ENCODE results near the gene PLA2G2F. TPM values are rescaled to one million over a fixed set of nuclear protein-coding genes. Genes with fewer than 3 reads are reported as not detected.

The PLA2G2F gene
- total RNA-seq, 1 donor from 2014 or later = not detected

DNA sequence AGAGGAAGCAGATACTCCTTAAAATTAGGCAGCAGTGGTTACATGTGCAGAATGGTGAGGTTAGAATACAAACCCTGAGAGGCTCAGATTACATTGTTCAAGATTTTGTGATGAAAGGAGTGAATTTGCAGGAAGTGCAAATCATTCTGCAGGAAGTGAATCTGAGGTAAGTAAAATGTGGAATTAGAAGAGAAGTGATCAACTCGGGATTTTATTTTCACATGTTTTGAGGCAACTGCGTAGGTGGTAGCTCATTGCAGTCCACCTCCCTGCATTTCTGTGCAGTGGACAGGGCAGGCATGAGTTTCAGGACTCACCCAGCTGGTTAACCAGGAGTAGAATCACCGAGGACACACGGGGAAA, 49.3 kb downstream of the PLA2G2F start:
- intact Hi-C loops (cut with micrococcal nuclease) = loop anchor here (5.0 kb wide), 1 partner anchor 36 kb away; no protein-coding TSS in a partner anchor

DNA sequence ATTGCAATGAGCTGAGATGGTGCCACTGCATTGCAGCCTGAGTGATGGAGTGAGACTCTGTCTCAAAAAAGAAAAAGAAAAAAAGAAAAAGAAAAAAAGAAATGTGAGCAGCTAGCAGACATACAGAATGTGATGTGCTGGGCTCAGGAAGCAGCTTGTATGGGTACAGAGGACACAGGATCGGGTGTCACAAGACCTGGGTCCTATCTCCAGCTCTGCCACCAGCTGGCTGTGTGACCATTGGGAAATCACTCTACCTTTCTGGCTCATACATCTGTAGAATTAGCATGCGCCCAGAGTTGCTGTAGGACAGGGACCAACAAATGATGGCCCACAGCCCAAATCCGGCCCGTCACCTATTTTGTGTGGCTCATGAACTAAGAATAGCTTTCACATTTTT, 50.5 kb downstream of the PLA2G2F start:
- intact Hi-C loops (cut with micrococcal nuclease) = loop anchor here (5.0 kb wide), 1 partner anchor 37 kb away; no protein-coding TSS in a partner anchor

DNA sequence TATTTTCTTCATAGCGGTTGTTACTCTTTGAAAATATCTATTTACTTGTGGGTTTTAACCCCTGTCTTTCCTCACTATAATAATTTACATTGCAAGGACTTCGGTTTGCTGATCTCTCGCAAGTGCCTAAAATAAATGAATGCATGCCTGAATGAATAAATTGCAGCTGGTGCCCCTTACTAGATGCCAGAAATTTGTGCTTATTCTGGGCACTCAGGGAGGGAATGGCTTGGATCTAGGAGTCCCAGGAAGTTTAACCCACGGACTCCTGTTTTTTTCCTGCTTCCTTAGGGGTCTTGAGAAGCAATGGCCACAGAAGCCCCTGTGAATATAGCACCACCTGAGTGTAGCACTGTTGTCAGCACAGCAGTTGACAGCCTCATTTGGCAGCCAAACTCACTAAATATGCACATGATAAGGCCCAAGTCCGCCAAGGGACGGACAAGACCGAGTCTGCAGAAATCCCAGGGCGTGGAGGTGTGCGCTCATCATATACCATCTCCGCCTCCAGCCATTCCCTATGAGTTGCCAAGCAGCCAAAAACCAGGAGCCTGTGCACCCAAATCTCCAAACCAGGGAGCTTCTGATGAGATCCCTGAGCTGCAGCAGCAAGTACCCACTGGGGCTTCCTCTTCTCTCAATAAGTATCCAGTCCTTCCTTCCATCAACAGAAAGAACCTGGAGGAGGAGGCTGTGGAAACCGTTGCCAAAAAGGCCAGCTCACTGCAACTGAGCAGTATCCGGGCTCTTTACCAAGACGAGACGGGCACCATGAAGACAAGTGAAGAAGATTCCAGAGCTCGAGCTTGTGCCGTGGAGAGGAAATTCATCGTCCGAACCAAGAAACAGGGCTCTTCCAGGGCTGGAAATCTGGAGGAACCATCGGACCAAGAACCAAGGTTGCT, 51.4 kb downstream of the PLA2G2F start:
- intact Hi-C loops (cut with micrococcal nuclease) = no loop called here

DNA sequence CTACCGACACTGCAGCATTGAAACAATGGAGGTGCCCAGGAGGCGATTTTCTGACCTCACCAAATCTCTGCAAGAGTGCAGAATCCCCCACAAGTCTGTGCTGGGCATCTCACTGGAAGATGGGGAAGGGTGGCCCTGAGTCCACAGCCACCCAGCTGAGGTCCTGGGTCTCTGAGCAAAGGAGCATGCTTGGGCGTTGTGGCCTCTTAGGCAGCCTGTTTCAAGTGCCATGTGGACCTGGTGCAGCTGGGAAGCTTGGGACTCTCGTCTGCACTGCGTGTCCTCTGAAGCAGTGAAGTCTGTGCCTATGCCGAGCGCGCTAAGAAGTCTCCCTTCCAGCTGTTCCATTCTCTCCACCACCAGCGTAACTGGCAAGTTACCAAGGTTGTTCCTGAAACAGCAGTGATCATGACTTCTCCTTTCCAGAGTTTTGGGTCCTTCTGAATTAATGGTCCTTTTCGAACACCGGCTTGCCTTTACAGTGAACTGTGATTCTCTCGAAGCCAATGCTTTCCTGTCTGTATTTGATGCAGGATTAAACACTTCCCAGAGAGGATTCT, 52.2 kb downstream of the PLA2G2F start:
- intact Hi-C loops (cut with micrococcal nuclease) = no loop called here

DNA sequence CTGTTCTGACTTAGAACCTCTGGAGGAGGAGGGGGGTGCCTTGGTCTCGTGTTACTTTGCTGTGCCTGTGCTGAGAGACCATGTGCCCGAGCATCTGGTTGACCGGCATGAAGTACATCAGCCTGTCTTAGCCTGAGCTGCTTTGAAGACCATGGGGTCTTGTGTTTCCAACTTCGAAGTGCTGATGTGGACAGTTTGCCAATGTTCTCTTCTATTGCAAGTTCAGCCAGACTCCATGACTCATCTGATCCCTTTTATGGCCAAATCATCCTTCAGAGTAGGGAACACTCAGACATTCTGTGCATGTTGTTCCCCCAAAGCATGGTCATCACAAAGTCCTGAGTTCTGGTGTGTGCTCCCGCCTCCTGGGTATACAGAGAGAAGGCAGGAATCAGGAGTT, 53.2 kb downstream of the PLA2G2F start:
- intact Hi-C loops (cut with micrococcal nuclease) = no loop called here

DNA sequence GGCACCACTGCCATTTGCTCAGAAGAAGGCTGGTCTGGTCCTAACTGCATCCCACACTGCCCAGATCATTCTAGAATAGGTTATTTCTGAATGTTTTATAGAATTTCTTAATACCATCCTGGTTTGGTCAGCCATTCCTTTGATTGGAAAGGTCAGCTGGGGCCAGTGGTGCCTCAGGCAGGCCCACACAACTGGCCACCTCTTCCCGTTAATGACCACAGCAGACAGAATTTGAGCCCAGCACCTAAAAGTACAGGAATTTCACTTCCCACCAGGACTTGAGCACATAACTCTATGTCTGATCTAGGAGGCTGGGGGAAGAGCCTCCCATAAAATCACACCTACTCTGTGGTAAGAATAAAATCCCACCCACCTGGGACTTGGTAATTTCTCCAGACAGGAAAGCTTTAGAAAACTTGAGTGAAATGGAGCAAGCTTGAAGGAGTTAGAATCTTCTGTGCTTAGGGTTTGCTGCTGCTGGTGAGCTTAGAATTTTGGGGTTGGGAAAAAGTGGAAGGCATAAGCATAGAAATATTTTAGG, 53.8 kb downstream of the PLA2G2F start:
- intact Hi-C loops (cut with micrococcal nuclease) = no loop called here

DNA sequence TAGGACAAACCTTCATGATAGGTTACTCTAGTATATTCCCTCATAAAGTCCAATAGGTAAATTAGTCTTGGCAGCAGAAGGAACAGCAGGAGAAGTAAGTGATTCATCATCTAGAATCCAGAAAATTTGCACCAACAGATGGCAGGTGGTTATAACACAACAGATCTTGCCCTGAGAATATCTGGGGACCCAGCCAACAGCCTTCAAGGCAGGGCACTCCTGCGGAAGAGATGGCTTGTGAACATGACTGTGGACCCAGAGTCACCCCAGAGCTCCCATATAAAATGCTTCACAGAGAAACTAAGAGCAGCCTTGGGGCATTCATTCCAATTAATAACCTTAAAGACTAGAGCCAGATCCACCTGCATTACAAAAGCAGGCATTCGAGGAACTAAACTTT, 55.1 kb downstream of the PLA2G2F start:
- intact Hi-C loops (cut with micrococcal nuclease) = loop anchor here (2.0 kb wide), 1 partner anchor 275 kb away; no protein-coding TSS in a partner anchor

DNA sequence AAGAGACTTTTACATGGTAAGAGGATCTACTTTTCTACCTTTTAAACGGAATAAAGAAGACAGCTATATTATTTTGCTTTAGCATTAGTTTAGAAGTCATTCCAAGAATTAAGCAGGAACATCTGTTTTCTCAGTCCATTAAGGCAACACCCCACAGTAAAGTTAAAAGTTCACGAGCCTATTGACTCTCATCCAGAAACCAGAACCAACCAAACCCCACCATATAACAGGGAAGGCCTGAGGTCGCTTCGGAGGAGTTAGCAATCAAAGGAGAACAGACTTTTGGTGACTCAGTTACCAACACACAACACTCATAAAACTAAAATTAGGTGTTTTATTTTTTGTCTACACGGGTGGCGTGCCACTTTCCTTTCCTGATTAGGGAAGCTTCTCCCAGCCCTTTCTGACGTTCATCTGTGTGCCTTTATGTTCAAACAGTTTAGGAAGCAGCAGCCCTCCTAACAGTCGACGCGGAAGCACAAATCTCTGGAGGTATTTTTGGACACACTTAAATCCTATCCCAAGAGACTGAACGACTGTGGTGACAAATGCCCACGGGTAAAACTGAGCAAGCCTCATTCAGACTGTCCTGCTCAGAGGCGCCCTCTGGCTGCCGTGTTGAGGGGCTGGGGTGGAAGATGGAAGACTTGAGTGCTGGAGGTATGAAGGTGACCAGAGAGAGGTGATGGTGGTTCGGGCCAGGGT, 55.8 kb downstream of the PLA2G2F start:
- intact Hi-C loops (cut with micrococcal nuclease) = loop anchor here (1.0 to 2.0 kb wide), 2 partner anchors 30 to 276 kb away; no protein-coding TSS in a partner anchor

DNA sequence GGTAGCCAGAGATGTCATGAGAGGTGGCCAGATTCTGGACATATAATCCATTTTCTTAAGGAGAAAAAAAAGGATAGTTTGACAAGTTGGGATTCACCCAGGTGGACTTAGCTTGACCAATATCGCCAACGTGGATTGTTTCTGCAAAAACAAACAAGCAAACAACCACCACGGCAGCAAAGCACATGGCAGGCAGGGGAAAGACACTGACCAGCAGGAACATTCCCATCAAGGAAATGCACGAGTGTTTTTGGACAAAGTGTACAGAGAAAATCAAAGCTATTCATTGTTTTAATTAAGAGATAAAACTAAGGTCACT, 56.3 kb downstream of the PLA2G2F start:
- intact Hi-C loops (cut with micrococcal nuclease) = loop anchor here (1.0 to 2.0 kb wide), 2 partner anchors 30 to 277 kb away; no protein-coding TSS in a partner anchor

DNA sequence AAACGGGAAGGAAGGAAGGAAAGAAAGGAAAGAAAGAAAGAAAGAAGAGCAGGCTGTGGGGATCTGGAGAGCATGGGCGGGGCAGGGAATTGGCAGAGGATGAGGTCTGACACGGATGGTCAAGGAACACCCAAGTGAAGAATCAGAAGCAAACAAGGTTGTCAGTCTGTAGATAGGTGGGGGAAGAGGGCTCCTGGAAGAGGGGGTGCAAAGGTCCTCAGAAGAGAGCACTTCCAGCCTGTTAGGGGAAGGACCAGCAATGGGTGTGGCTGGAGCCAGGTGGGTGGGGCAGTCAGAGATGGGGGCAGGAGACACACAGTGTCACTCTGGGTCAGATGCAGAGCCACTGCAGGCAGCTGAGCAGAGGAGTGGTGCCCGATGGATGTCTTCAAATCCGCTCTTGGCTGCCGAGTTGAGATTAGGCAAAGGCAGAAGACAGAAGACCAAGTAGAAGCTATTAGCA, 58.2 kb downstream of the PLA2G2F start:
- intact Hi-C loops (cut with micrococcal nuclease) = no loop called here

DNA sequence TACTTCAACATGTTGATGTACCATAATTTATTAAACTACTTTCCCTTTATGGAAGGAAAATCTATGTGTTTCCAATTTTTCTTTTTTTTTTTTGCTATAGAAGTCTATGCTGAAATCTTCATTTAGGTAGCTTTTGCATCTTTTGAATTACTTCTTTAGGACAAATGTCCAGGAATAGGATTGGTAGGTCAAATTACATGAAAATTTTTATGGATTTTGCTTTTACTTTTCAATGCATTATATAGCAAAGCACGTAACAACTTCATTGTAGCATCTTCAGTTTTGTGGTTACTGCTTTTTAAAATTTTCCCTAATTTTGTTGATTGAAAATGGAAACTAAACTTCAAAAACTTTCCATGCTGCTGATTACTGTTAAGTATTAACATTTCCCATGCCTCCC, 59.2 kb downstream of the PLA2G2F start:
- intact Hi-C loops (cut with micrococcal nuclease) = no loop called here

DNA sequence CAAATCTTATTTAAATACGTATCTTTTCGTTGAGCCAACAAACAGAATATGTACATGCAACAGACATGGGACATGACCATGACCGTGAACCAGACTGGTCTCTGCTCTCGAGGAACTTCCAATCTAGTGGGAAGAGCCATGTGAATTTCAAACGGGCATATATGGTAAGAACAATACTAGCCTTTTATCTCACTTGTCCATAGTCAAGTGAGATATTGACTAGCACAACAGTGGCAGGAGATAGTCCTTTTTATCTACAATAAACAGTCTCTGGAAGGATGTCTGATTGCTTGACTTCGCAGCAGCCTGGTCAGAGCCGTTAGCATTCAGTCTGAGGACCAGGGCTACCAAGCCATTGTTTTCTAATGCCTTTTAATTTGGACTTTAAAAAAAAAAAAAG, 59.8 kb downstream of the PLA2G2F start:
- intact Hi-C loops (cut with micrococcal nuclease) = no loop called here

DNA sequence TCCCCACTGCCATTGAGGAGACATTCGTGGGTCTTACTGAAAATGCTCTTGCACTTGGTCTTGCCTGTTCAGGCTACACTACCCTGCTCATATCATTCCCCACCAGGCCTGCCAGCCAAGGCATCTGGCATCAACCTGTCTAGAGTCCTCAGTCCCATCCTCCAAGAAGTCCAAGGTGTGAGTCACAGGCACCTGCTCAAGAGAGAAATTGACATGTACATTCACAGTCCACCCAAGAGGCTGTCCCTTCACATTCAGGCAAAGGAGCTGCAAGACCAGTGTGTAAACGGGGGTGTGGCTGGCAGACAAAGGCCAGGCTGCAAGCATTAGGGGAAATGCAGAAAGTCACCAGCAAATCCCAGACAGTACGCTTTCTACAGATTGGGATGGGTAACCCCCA, 60.3 kb downstream of the PLA2G2F start:
- intact Hi-C loops (cut with micrococcal nuclease) = no loop called here

DNA sequence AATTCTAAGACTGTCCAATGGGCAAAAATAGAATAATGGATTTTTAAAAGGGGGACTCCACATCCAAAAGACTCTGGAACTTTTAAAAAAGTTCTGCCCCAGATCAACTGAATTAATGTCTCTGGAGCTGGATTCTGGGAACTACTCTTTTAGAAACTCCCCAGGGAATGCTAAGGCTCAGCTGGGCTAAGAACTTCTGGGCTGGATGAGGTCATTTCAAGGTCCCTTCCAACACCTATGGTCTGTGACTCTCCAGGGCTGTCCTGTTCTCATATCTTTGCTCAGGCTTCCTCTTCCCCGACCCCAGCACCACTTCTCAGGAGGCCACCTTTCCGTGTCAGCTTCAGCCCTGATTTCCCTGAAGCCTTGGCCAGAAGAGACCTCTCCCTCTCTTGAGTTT, 60.7 kb downstream of the PLA2G2F start:
- intact Hi-C loops (cut with micrococcal nuclease) = no loop called here

Other genes with a start within 250 kb of the PLA2G2F start
- not detected in 2 replicates for gene PLA2G2E, start 215.7 kb upstream of the PLA2G2F start, total RNA-seq
- not detected in 2 replicates for gene PLA2G2A, start 159.7 kb upstream of the PLA2G2F start, total RNA-seq
- gene PLA2G5, start 69.1 kb upstream of the PLA2G2F start, total RNA-seq = not detected in 2 replicates
- not detected in 2 replicates for gene PLA2G2D, start 19.8 kb upstream of the PLA2G2F start, total RNA-seq
- gene UBXN10, start 46.8 kb downstream of the PLA2G2F start, total RNA-seq = 0.45 and 0.64 TPM in 2 replicates
- gene PLA2G2C, start 47.2 kb downstream of the PLA2G2F start, total RNA-seq = 0.57 TPM in 1 of 2 replicates, not detected in the other
- not detected in 2 replicates for gene VWA5B1, start 151.6 kb downstream of the PLA2G2F start, total RNA-seq

All from T-helper 2 cell treated with Interferon-gamma antibody and Interleukin-4, amounts not matched to agents 100 ng/mL and 5 ng/mL, for 36 hours (primary cell).